OCI-LY1 (cell line): ENCODE data around the gene GALNT9.

Source experiments
- H2AFZ ChIP-seq: fragments of 200-600 bp; sonication (generic), shearing (Covaris generic); 2 replicates; pipeline ENCODE4 v1.6.0; 2014; ENCODE audit warnings: antibody characterized with exemption, mild to moderate bottlenecking, low read length
- H3F3A ChIP-seq: fragments of 200-600 bp; sonication (generic), shearing (Covaris generic); 2 replicates; pipeline ENCODE4 v1.6.0; 2014; ENCODE audit warnings: mild to moderate bottlenecking, antibody characterized with exemption, low read length, moderate library complexity; ENCODE audit not compliant: insufficient read depth
- H3K27ac ChIP-seq: fragments of 200-600 bp; sonication (generic); 2 replicates; pipeline ENCODE4 v1.5.1; 2014; ENCODE audit warnings: low read length, mixed run types, mild to moderate bottlenecking, low read depth; ENCODE audit not compliant: poor library complexity, severe bottlenecking
- H3K27me3 ChIP-seq: fragments of 200-600 bp; sonication (generic); 2 replicates; pipeline ENCODE4 v1.6.0; 2014; ENCODE audit warnings: antibody characterized with exemption, mild to moderate bottlenecking, low read length, moderate library complexity; ENCODE audit not compliant: insufficient read depth
- H3K36me3 ChIP-seq: fragments of 200-600 bp; sonication (generic); 2 replicates; pipeline ENCODE4 v1.6.1; 2014; ENCODE audit warnings: mild to moderate bottlenecking, antibody characterized with exemption, low read length, moderate library complexity, mixed read lengths; ENCODE audit not compliant: insufficient read depth
- H3K4me1 ChIP-seq: fragments of 200-600 bp; sonication (generic); 2 replicates; pipeline ENCODE4 v1.5.1; 2014; ENCODE audit warnings: mild to moderate bottlenecking, low read length, moderate library complexity; ENCODE audit not compliant: insufficient read depth, severe bottlenecking
- H3K4me2 ChIP-seq: fragments of 200-600 bp; sonication (generic), shearing (Covaris generic); 2 replicates; pipeline ENCODE4 v1.6.1; 2014; ENCODE audit warnings: low read length
- H3K4me3 ChIP-seq: fragments of 200-600 bp; sonication (generic); 2 replicates; pipeline ENCODE4 v1.5.1; 2014; ENCODE audit warnings: low read length, low read depth, mild to moderate bottlenecking, mixed read lengths; ENCODE audit not compliant: poor library complexity, severe bottlenecking
- H3K79me2 ChIP-seq: fragments of 200-600 bp; shearing (Covaris generic); 2 replicates; pipeline ENCODE4 v1.6.1; 2016; ENCODE audit warnings: mixed run types, low read length, mixed read lengths; ENCODE audit not compliant: insufficient read depth
- H3K9ac ChIP-seq: fragments of 200-600 bp; sonication (generic), shearing (Covaris generic); 2 replicates; pipeline ENCODE4 v1.6.1; 2014; ENCODE audit warnings: mild to moderate bottlenecking, low read length, mixed read lengths
- H3K9me2 ChIP-seq: fragments of 200-600 bp; sonication (generic), shearing (Covaris generic); 2 replicates; pipeline ENCODE4 v1.6.1; 2014; ENCODE audit warnings: low read depth, mild to moderate bottlenecking, low read length, mixed read lengths
- H3K9me3 ChIP-seq: fragments of 200-600 bp; shearing (Covaris generic); 2 replicates; pipeline ENCODE4 v1.6.1; 2014; ENCODE audit warnings: low read length, mixed read lengths
- H4K20me1 ChIP-seq: fragments of 200-600 bp; sonication (generic), shearing (Covaris generic); 2 replicates; pipeline ENCODE4 v1.6.0; 2016; ENCODE audit warnings: mild to moderate bottlenecking, low read length; ENCODE audit not compliant: insufficient read depth
- CTCF ChIP-seq: fragments of 200-600 bp; sonication (generic), shearing (Covaris generic); IDR thresholded peaks from 2 replicates; pipeline ENCODE4 v1.5.1; 2017; ENCODE audit warnings: mild to moderate bottlenecking, antibody characterized with exemption, low read length, moderate library complexity, mixed read lengths
- EZH2 ChIP-seq: fragments of 200-600 bp; sonication (generic), shearing (Covaris generic); IDR thresholded peaks from 2 replicates; pipeline ENCODE4 v1.8.0; 2017; ENCODE audit warnings: borderline replicate concordance, mixed run types, mild to moderate bottlenecking, antibody characterized with exemption, low read length, moderate library complexity, mixed read lengths

The GALNT9 gene

GRCh38 chr12:132181570-132182200 lies 147.7 kb downstream of the GALNT9 start:
- H2AFZ ChIP-seq: no peak overlapping the region
- no peak overlapping the region for H3K4me2 ChIP-seq
- H3K9ac ChIP-seq: no peak overlapping the region
- H3K4me3 ChIP-seq: no peak overlapping the region
- no peaks in the 10 kb centered on the region for H3F3A ChIP-seq
- TF ChIP-seq EZH2 (no peak), CTCF (no peak)
- no peaks in the 10 kb centered on the region for H4K20me1 ChIP-seq
- no peaks in the 10 kb centered on the region for H3K9me2 ChIP-seq
- no peaks in the 10 kb centered on the region for H3K36me3 ChIP-seq
- H3K27me3 ChIP-seq: peaks cover 8% of the 10 kb centered on the region
- no peaks in the 10 kb centered on the region for H3K4me1 ChIP-seq
- H3K79me2 ChIP-seq: no peaks in the 10 kb centered on the region
- no peak overlapping the region for H3K27ac ChIP-seq
- H3K9me3 ChIP-seq: no peaks in the 10 kb centered on the region

- Histone ChIP-seq H3K4me3 (no peak overlapping the region), H3F3A (no peaks in the 10 kb centered on the region), H3K27ac (no peak overlapping the region), H3K9me3 (no peaks in the 10 kb centered on the region), H3K9me2 (no peaks in the 10 kb centered on the region), H4K20me1 (no peaks in the 10 kb centered on the region), H3K79me2 (no peaks in the 10 kb centered on the region), H2AFZ (no peak overlapping the region), H3K36me3 (no peaks in the 10 kb centered on the region), H3K4me2 (no peak overlapping the region), H3K4me1 (no peaks in the 10 kb centered on the region), H3K9ac (no peak overlapping the region), H3K27me3 (peaks cover 8% of the 10 kb centered on the region)
- TF ChIP-seq CTCF (no peak), EZH2 (no peak)
Observed at GRCh38 chr12:132180648-132181546, 148.5 kb downstream of the GALNT9 start.

GRCh38 chr12:132179431-132180362 lies 149.7 kb downstream of the GALNT9 start:
- Histone ChIP-seq H3F3A (no peaks in the 10 kb centered on the region), H3K9me2 (no peaks in the 10 kb centered on the region), H3K36me3 (no peaks in the 10 kb centered on the region), H3K79me2 (no peaks in the 10 kb centered on the region), H3K4me2 (no peak overlapping the region), H2AFZ (no peak overlapping the region), H3K9me3 (no peaks in the 10 kb centered on the region), H4K20me1 (no peaks in the 10 kb centered on the region), H3K4me1 (no peaks in the 10 kb centered on the region), H3K27ac (no peak overlapping the region), H3K27me3 (peaks cover 8% of the 10 kb centered on the region), H3K4me3 (no peak overlapping the region), H3K9ac (no peak overlapping the region)
- TF ChIP-seq CTCF: no peak
- TF ChIP-seq EZH2: no peak
